Gastrocnemius medialis (tissue), 4 donors: ENCODE measurements around the gene NUP43. TPM values are rescaled to one million over a fixed set of nuclear protein-coding genes. Genes with fewer than 3 reads are reported as not detected.
A peak's percentile ranks its signal among the peaks of the same experiment; 100 is the strongest.

ENCODE experiments used
- ATAC-seq, 2 donors: fragments of 150-250 bp; one replicate each; pipeline ENCODE4 v1.9.1; 2016
- DNase-seq, 2 donors: peaks; one replicate each; pipeline ENCODE4 v3.0.0-alpha.2; 2019
- H3K27ac ChIP-seq, 4 donors: fragments of 200-600 bp; sonication (generic); 1 replicate in 1 of 4; 2 replicates in 3 of 4; pipeline ENCODE4 v1.5.1; 2016 to 2018; ENCODE audit warnings: mild to moderate bottlenecking in 2 of 4, moderate library complexity in 1 of 4
- H3K27me3 ChIP-seq, 3 donors: fragments of 200-600 bp; sonication (generic) in 2 of 3; 1 replicate in 1 of 3; 2 replicates in 2 of 3; pipeline versions ENCODE4 v1.5.1 to v1.6.0; 2016 to 2019; ENCODE audit warnings: mild to moderate bottlenecking in 1 of 3, moderate library complexity in 1 of 3
- H3K36me3 ChIP-seq, 2 donors: fragments of 200-600 bp; sonication (generic) in 1 of 2; one replicate each; pipeline ENCODE4 v1.5.1; 2017 to 2018
- H3K4me1 ChIP-seq, 2 donors: fragments of 200-600 bp; sonication (generic) in 1 of 2; one replicate each; pipeline ENCODE4 v1.5.1; 2016 to 2017; ENCODE audit warnings: mild to moderate bottlenecking in 2 of 2
- H3K4me3 ChIP-seq, 4 donors: fragments of 200-600 bp; sonication (generic) in 3 of 4; 1 replicate in 1 of 4; 2 replicates in 3 of 4; pipeline ENCODE4 v1.5.1; 2016 to 2019; ENCODE audit warnings: mild to moderate bottlenecking in 2 of 4
- H3K9me3 ChIP-seq, 3 donors: fragments of 200-600 bp; sonication (generic) in 2 of 3; 1 replicate in 1 of 3; 2 replicates in 2 of 3; pipeline ENCODE4 v1.5.1; 2016 to 2019
- POLR2A ChIP-seq, 2 donors: fragments of 450-650 bp; IDR thresholded peaks; one replicate each; pipeline ENCODE4 v1.6.1; 2017; ENCODE audit warnings: antibody characterized with exemption in 2 of 2, mild to moderate bottlenecking in 2 of 2, moderate library complexity in 2 of 2
- in situ Hi-C, 4 donors: fragments of 200-750 bp; cut with MboI; loops; one replicate each; pipeline versions ENCODE4 v1.15.0 to v1.8.0; 2017; ENCODE audit warnings: low sequenced_read_pairs in 4 of 4
- intact Hi-C: fragments of 100-400 bp; cut with DNase I; formaldehyde crosslinking; loops from one replicate; pipeline ENCODE4 v1.15.1; 2023; ENCODE audit warnings: low total_unique reads
- total RNA-seq, 4 donors: library from RNA; depleted of rRNA; stranded (reverse); fragments of >200 nt; gene quantifications; one replicate each; pipeline versions ENCODE4 v1.1.0 to v1.2.3, GENCODE V29; 2016
- TF ChIP-seq, protein P1 (sequence below), 5 experiments: fragments of 450-650 bp in 3 of 5; fragments of 200-600 bp in 2 of 5; sonication (generic) in 2 of 5; IDR thresholded peaks in 4 of 5; conservative IDR thresholded peaks in 1 of 5; 1 replicate in 4 of 5; 2 replicates in 1 of 5; pipeline ENCODE4 v1.5.1; 2016 to 2019; ENCODE audit warnings: antibody characterized with exemption in 5 of 5, mild to moderate bottlenecking in 3 of 5, moderate library complexity in 3 of 5

NUP43 gene
- total RNA-seq, 4 donors from 2014 or later, result 15.0 to 42.0 (median 16.7) TPM

DNA sequence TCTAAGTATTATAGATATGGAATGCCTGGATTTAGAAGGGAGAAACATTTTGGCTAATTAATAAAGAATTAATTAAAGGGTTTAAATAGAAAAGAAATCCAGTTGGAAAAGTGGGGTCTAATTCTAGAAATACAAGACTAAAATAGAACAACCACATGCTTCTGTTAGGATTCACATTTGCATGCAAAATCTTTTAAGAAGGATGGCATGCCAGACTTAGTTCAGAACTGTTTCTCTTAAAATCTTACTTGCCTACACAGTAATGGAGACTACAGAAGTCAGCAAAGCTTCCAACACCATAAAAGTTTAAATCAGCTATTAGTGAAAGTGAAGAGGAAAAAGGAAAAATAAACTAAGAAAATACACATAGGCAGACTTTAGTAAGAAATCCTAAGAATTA lies 65.1 kb downstream of the NUP43 start:
- in situ Hi-C loops, result no loop called here
- DNase-seq, result no peak
- Histone ChIP-seq H3K9me3 (no peaks in the 10 kb centered on the region), H3K27me3 (no peaks in the 10 kb centered on the region), H3K4me1 (peaks cover 25 to 33% of the 10 kb centered on the region in 2 donors), H3K27ac (peak overlapping the region; percentile 77 to 84 (median 82)), H3K36me3 (peaks cover 0 to 17% of the 10 kb centered on the region in 2 donors), H3K4me3 (no peak overlapping the region)
- TF ChIP-seq, protein P1, sequence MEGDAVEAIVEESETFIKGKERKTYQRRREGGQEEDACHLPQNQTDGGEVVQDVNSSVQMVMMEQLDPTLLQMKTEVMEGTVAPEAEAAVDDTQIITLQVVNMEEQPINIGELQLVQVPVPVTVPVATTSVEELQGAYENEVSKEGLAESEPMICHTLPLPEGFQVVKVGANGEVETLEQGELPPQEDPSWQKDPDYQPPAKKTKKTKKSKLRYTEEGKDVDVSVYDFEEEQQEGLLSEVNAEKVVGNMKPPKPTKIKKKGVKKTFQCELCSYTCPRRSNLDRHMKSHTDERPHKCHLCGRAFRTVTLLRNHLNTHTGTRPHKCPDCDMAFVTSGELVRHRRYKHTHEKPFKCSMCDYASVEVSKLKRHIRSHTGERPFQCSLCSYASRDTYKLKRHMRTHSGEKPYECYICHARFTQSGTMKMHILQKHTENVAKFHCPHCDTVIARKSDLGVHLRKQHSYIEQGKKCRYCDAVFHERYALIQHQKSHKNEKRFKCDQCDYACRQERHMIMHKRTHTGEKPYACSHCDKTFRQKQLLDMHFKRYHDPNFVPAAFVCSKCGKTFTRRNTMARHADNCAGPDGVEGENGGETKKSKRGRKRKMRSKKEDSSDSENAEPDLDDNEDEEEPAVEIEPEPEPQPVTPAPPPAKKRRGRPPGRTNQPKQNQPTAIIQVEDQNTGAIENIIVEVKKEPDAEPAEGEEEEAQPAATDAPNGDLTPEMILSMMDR (IDR thresholded peaks at IDR 0.05 in 4 of 5, conservative IDR thresholded peaks at IDR 0.05 in 1 of 5), result no peak
- no peak for TF ChIP-seq POLR2A (IDR thresholded peaks at IDR 0.05)
- intact Hi-C loops, result no loop called here
- no peak for ATAC-seq

DNA sequence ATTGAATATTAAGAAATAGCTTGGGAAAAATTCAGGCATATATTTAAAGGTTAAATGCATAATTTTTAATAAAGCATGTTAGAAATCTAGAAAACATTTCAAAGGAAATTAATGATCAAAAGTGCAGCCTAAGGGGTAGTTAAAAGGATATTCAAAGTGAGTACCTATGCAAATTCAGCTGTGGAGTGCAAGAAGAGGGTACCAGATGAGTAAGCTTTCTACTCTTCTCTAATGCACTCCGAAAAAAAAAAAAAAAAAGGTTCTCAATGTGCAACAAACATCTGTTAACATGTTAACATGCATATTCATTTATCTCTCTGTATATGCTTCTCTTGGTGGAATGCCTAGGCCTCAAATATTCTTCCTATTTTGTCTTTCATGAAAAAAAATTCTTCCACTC lies 65.8 kb downstream of the NUP43 start:
- Histone ChIP-seq H3K27me3 (no peaks in the 10 kb centered on the region), H3K36me3 (peaks cover 0 to 24% of the 10 kb centered on the region in 2 donors), H3K4me1 (peaks cover 19 to 29% of the 10 kb centered on the region in 2 donors), H3K4me3 (no peak overlapping the region), H3K9me3 (no peaks in the 10 kb centered on the region), H3K27ac (peak overlapping the region; percentile 77 to 84 (median 82))
- intact Hi-C loops (no loop called here), in situ Hi-C loops (no loop called here)
- no peak for ATAC-seq
- no peak for DNase-seq
- no peak for TF ChIP-seq POLR2A (IDR thresholded peaks at IDR 0.05)
- TF ChIP-seq, protein P1 (IDR thresholded peaks at IDR 0.05 in 4 of 5, conservative IDR thresholded peaks at IDR 0.05 in 1 of 5), result no peak

Other genes with a start within 250 kb of the NUP43 start
- 10 to 100 TPM; 14.9 to 26.2 (median 18.5) TPM for gene PPIL4, start 200.5 kb downstream of the NUP43 start, total RNA-seq
- 10 to 100 TPM; 28.9 to 39.4 (median 33.1) TPM for gene GINM1, start 180.2 kb downstream of the NUP43 start, total RNA-seq
- gene KATNA1, start 97.8 kb downstream of the NUP43 start, total RNA-seq, result 10 to 100 TPM; 16.0 to 29.3 (median 26.0) TPM
- gene LATS1, start 28.4 kb downstream of the NUP43 start, total RNA-seq, result 10 to 100 TPM in 3 of 4 donors, 1 to 10 TPM in 1; 6.3 to 21.8 (median 14.4) TPM
- gene PCMT1, start 3.2 kb upstream of the NUP43 start, total RNA-seq, result 100 to 1,000 TPM; 150 to 448 (median 353) TPM
- 10 to 100 TPM in 1 of 4 donors, 1 to 10 TPM in 3; 5.5 to 19.8 (median 6.1) TPM for gene LRP11, start 117.8 kb upstream of the NUP43 start, total RNA-seq
- 1 to 10 TPM in 1 of 4 donors, not detected in 3; 3.9 TPM for gene RAET1E, start 151.6 kb upstream of the NUP43 start, total RNA-seq
- under 1 TPM in 1 of 4 donors, not detected in 3; 0.89 TPM for gene RAET1G, start 176.6 kb upstream of the NUP43 start, total RNA-seq
- gene ULBP2, start 195.5 kb upstream of the NUP43 start, total RNA-seq, result under 1 TPM in 2 of 4 donors, not detected in 2; 0.44 to 0.49 TPM
- gene ULBP1, start 217.4 kb upstream of the NUP43 start, total RNA-seq, result under 1 TPM in 1 of 4 donors, not detected in 3; 0.16 TPM